PC-9 (cell line): ENCODE data around the gene SGMS2.

ENCODE experiments used
- CTCF ChIP-seq: fragments of 200-600 bp; sonication (generic); conservative IDR thresholded peaks from 2 replicates; pipeline ENCODE4 v1.6.1; 2017; ENCODE audit warnings: mixed run types, antibody characterized with exemption, mild to moderate bottlenecking, moderate library complexity
- EZH2 ChIP-seq: fragments of 200-600 bp; sonication (generic); IDR thresholded peaks from 2 replicates; pipeline ENCODE4 v1.8.0; 2017; ENCODE audit warnings: antibody characterized with exemption, low read depth

- TF ChIP-seq CTCF (no peak), EZH2 (no peak)
Observed at GRCh38 chr4:107897823-107898222, 73.1 kb downstream of the SGMS2 start.
